ENCODE measurements around the gene SPATA46. TPM values are rescaled to one million over a fixed set of nuclear protein-coding genes. Genes with fewer than 3 reads are reported as not detected.

Gene SPATA46
- total and polyA plus RNA-seq, 12 donors, result not detected

- no peaks in the 10 kb centered on the region for H3K36me3 ChIP-seq (replicated peaks in 1 of 2)
- 85 to 91% (median 89%) methylated on average over 9 of the region's 9 CpGs for WGBS, 4 donors
- intact Hi-C loops (cut with DNase I), result no loop called here
- no peaks in the 10 kb centered on the region for H3K4me1 ChIP-seq (replicated peaks in 1 of 2)
- H3K27me3 ChIP-seq, result no peaks in the 10 kb centered on the region
- H3K9me3 ChIP-seq (replicated peaks in 1 of 3), result no peaks in the 10 kb centered on the region
- TF ChIP-seq POLR2A (IDR thresholded peaks at IDR 0.05) (no peak), CTCF (IDR thresholded peaks at IDR 0.05) (no peak)
- no peak for DNase-seq
- H3K4me3 ChIP-seq, result no peak overlapping the region
- no peak overlapping the region for H3K27ac ChIP-seq
These were observed 10.0 kb downstream of the SPATA46 start for GRCh38 chr1:162366671-162367070.

GRCh38 chr1:162366149-162366548 lies 10.5 kb downstream of the SPATA46 start:
- H3K9me3 ChIP-seq (replicated peaks in 1 of 3), result no peaks in the 10 kb centered on the region
- TF ChIP-seq POLR2A (IDR thresholded peaks at IDR 0.05), result no peak
- no peak for TF ChIP-seq CTCF (IDR thresholded peaks at IDR 0.05)
- no peak overlapping the region for H3K27ac ChIP-seq
- intact Hi-C loops (cut with DNase I), result no loop called here
- no peak for DNase-seq
- H3K27me3 ChIP-seq, result no peaks in the 10 kb centered on the region
- no peaks in the 10 kb centered on the region for H3K4me1 ChIP-seq (replicated peaks in 1 of 2)
- no peak overlapping the region for H3K4me3 ChIP-seq
- H3K36me3 ChIP-seq (replicated peaks in 1 of 2), result no peaks in the 10 kb centered on the region
- 53 to 67% (median 66%) methylated on average over 4 of the region's 4 CpGs for WGBS, 4 donors

- H3K27ac ChIP-seq, result no peak overlapping the region
- intact Hi-C loops (cut with DNase I), result no loop called here
- 90 to 97% (median 94%) methylated on average over 9 to 10 of the region's 10 CpGs for WGBS, 4 donors
- H3K27me3 ChIP-seq, result no peaks in the 10 kb centered on the region
- no peak overlapping the region for H3K4me3 ChIP-seq
- H3K9me3 ChIP-seq (replicated peaks in 1 of 3), result no peaks in the 10 kb centered on the region
- H3K36me3 ChIP-seq (replicated peaks in 1 of 2), result no peaks in the 10 kb centered on the region
- no peaks in the 10 kb centered on the region for H3K4me1 ChIP-seq (replicated peaks in 1 of 2)
- TF ChIP-seq POLR2A (IDR thresholded peaks at IDR 0.05) (no peak), CTCF (IDR thresholded peaks at IDR 0.05) (no peak)
- no peak for DNase-seq
These were observed 11.2 kb downstream of the SPATA46 start for GRCh38 chr1:162365284-162366020.

- Histone ChIP-seq H3K4me3 (no peak overlapping the region), H3K9me3 (replicated peaks in 1 of 3) (no peaks in the 10 kb centered on the region), H3K4me1 (replicated peaks in 1 of 2) (no peaks in the 10 kb centered on the region), H3K36me3 (replicated peaks in 1 of 2) (no peaks in the 10 kb centered on the region), H3K27me3 (no peaks in the 10 kb centered on the region), H3K27ac (no peak overlapping the region)
- 89 to 94% (median 93%) methylated on average over 1 of the region's 1 CpG for WGBS, 4 donors
- TF ChIP-seq CTCF (IDR thresholded peaks at IDR 0.05) (no peak), POLR2A (IDR thresholded peaks at IDR 0.05) (no peak)
- intact Hi-C loops (cut with DNase I), result no loop called here
- no peak for DNase-seq
These were observed 12.2 kb downstream of the SPATA46 start for GRCh38 chr1:162364498-162364897.
